ENCODE results near the gene FLAD1. TPM values are rescaled to one million over a fixed set of nuclear protein-coding genes. Genes with fewer than 3 reads are reported as not detected.
A peak's percentile ranks its signal among the peaks of the same experiment; 100 is the strongest.

Gene FLAD1
- total and polyA plus RNA-seq, 2 donors (not counting 1 experiment from before 2014, with no cell fraction given) = 11.8 to 24.9 TPM

GRCh38 chr1:154972213-154972516 lies 11.0 kb upstream of the FLAD1 start:
- DNase-seq (ENCODE audit: low read depth in 2 of 2) = no peak
- Histone ChIP-seq H3K36me3 (ENCODE audit: control insufficient read depth, insufficient read depth, low read length) (peaks cover 11% of the 10 kb centered on the region), H2AFZ (ENCODE audit: low read length) (no peak overlapping the region), H3K27ac (ENCODE audit: insufficient read depth, low read length) (peak overlapping the region; percentile 94), H3K27me3 (ENCODE audit: control insufficient read depth, insufficient read depth, low read length) (no peaks in the 10 kb centered on the region), H3K79me2 (ENCODE audit: control insufficient read depth, insufficient read depth, low read length) (peaks cover 61% of the 10 kb centered on the region), H3K4me1 (ENCODE audit: control insufficient read depth, extremely low read depth, insufficient read depth, low read length) (peaks cover 26% of the 10 kb centered on the region), H3K9me3 (ENCODE audit: control insufficient read depth, insufficient read depth, low read depth, low read length) (no peaks in the 10 kb centered on the region), H3K4me2 (ENCODE audit: extremely low read depth, insufficient read depth, low read length) (peak overlapping the region; percentile 91), H4K20me1 (ENCODE audit: control insufficient read depth, extremely low read depth, insufficient read depth, low read length) (no peaks in the 10 kb centered on the region), H3K9ac (ENCODE audit: insufficient read depth, low read length) (peak overlapping the region; percentile 41), H3K4me3 (replicated peaks in 1 of 4; ENCODE audit: control extremely low read depth in 1 of 4, insufficient read depth in 1 of 4, low read depth in 3 of 4, low read length in 4 of 4) (peak overlapping the region; percentile 30 to 85 (median 52))
- TF ChIP-seq CTCF (conservative IDR thresholded peaks at IDR 0.05 in 1 of 2, IDR thresholded peaks at IDR 0.05 in 1 of 2; ENCODE audit: low read depth in 1 of 2, low read length in 2 of 2) (no peak), EZH2 (IDR thresholded peaks at IDR 0.05; ENCODE audit: low read length, missing control alignments) (no peak)

- no peaks in the 10 kb centered on the region for H3K27me3 ChIP-seq (ENCODE audit: control insufficient read depth, insufficient read depth, low read length)
- H3K4me3 ChIP-seq (replicated peaks in 1 of 4; ENCODE audit: control extremely low read depth in 1 of 4, insufficient read depth in 1 of 4, low read depth in 3 of 4, low read length in 4 of 4) = peak overlapping the region; percentile 40 to 85 (median 70)
- no peak overlapping the region for H2AFZ ChIP-seq (ENCODE audit: low read length)
- H3K79me2 ChIP-seq (ENCODE audit: control insufficient read depth, insufficient read depth, low read length) = peaks cover 61% of the 10 kb centered on the region
- H3K27ac ChIP-seq (ENCODE audit: insufficient read depth, low read length) = peak overlapping the region; percentile 94
- H3K36me3 ChIP-seq (ENCODE audit: control insufficient read depth, insufficient read depth, low read length) = peaks cover 6% of the 10 kb centered on the region
- no peaks in the 10 kb centered on the region for H3K9me3 ChIP-seq (ENCODE audit: control insufficient read depth, insufficient read depth, low read depth, low read length)
- H3K4me2 ChIP-seq (ENCODE audit: extremely low read depth, insufficient read depth, low read length) = peak overlapping the region; percentile 91
- peak overlapping the region; percentile 62 for H3K9ac ChIP-seq (ENCODE audit: insufficient read depth, low read length)
- peaks cover 23% of the 10 kb centered on the region for H3K4me1 ChIP-seq (ENCODE audit: control insufficient read depth, extremely low read depth, insufficient read depth, low read length)
- H4K20me1 ChIP-seq (ENCODE audit: control insufficient read depth, extremely low read depth, insufficient read depth, low read length) = no peaks in the 10 kb centered on the region
- no peak for TF ChIP-seq EZH2 (IDR thresholded peaks at IDR 0.05; ENCODE audit: low read length, missing control alignments)
- no peak for TF ChIP-seq CTCF (conservative IDR thresholded peaks at IDR 0.05 in 1 of 2, IDR thresholded peaks at IDR 0.05 in 1 of 2; ENCODE audit: low read depth in 1 of 2, low read length in 2 of 2)
- DNase-seq (ENCODE audit: low read depth in 2 of 2) = peak; percentile 90 to 98
These were observed 10.4 kb upstream of the FLAD1 start for GRCh38 chr1:154972517-154973343.

- H4K20me1 ChIP-seq (ENCODE audit: control insufficient read depth, extremely low read depth, insufficient read depth, low read length) = no peaks in the 10 kb centered on the region
- H3K9me3 ChIP-seq (ENCODE audit: control insufficient read depth, insufficient read depth, low read depth, low read length) = no peaks in the 10 kb centered on the region
- H3K4me2 ChIP-seq (ENCODE audit: extremely low read depth, insufficient read depth, low read length) = peak overlapping the region; percentile 91
- peak overlapping the region; percentile 93 for H3K9ac ChIP-seq (ENCODE audit: insufficient read depth, low read length)
- peaks cover 19% of the 10 kb centered on the region for H3K4me1 ChIP-seq (ENCODE audit: control insufficient read depth, extremely low read depth, insufficient read depth, low read length)
- peak overlapping the region; percentile 63 to 85 (median 70) for H3K4me3 ChIP-seq (replicated peaks in 1 of 4; ENCODE audit: control extremely low read depth in 1 of 4, insufficient read depth in 1 of 4, low read depth in 3 of 4, low read length in 4 of 4)
- peaks cover 60% of the 10 kb centered on the region for H3K79me2 ChIP-seq (ENCODE audit: control insufficient read depth, insufficient read depth, low read length)
- no peaks in the 10 kb centered on the region for H3K27me3 ChIP-seq (ENCODE audit: control insufficient read depth, insufficient read depth, low read length)
- DNase-seq (ENCODE audit: low read depth in 2 of 2) = peak; percentile 96 to 97
- peak overlapping the region; percentile 94 for H3K27ac ChIP-seq (ENCODE audit: insufficient read depth, low read length)
- H2AFZ ChIP-seq (ENCODE audit: low read length) = no peak overlapping the region
- H3K36me3 ChIP-seq (ENCODE audit: control insufficient read depth, insufficient read depth, low read length) = no peaks in the 10 kb centered on the region
- no peak for TF ChIP-seq EZH2 (IDR thresholded peaks at IDR 0.05; ENCODE audit: low read length, missing control alignments)
- peak; percentile 24 to 32 for TF ChIP-seq CTCF (conservative IDR thresholded peaks at IDR 0.05 in 1 of 2, IDR thresholded peaks at IDR 0.05 in 1 of 2; ENCODE audit: low read depth in 1 of 2, low read length in 2 of 2)
These were observed 9.6 kb upstream of the FLAD1 start for GRCh38 chr1:154973344-154974101.

All from fibroblast of lung (primary cell).